Inflammatory macrophage (primary cell): ENCODE measurements around the gene ELAC2.

Experiments used
- DNase-seq, 2 donors: peaks; one replicate each; pipeline ENCODE4 v3.0.0-alpha.2; 2020 to 2022
- total RNA-seq, 18 experiments: gene quantifications; one replicate each; lab custom pipeline; 2026; ENCODE audit warnings: mixed read lengths in 6 of 18, inconsistent platforms in 2 of 18; lab: John Stamatoyannopoulos, UW

ELAC2 gene
- total RNA-seq, result 24.1 to 81.8 (median 65.3) reads per million in 18 experiments

- peak; percentile 100 for DNase-seq
Observed at GRCh38 chr17:13017655-13018459, at the start of gene ELAC2. Gene ELAC2, minus strand, starts transcription at chr17:13018027. Its CDS starts 80 bp downstream, at chr17:13017947.

GRCh38 chr17:13065032-13065431 lies 47.2 kb upstream of the ELAC2 start:
- DNase-seq, result no peak

GRCh38 chr17:13055131-13055530 lies 37.3 kb upstream of the ELAC2 start:
- no peak for DNase-seq

- DNase-seq, result no peak
Observed at GRCh38 chr17:13054666-13055065, 36.8 kb upstream of the ELAC2 start.

GRCh38 chr17:13051915-13052314 lies 34.1 kb upstream of the ELAC2 start:
- DNase-seq, result no peak

GRCh38 chr17:13047011-13047606 lies 29.3 kb upstream of the ELAC2 start:
- DNase-seq, result no peak

GRCh38 chr17:13046361-13046760 lies 28.5 kb upstream of the ELAC2 start:
- DNase-seq, result no peak

GRCh38 chr17:13044572-13045065 lies 26.8 kb upstream of the ELAC2 start:
- DNase-seq, result no peak

GRCh38 chr17:13038931-13039665 lies 21.3 kb upstream of the ELAC2 start:
- DNase-seq, result no peak

- no peak for DNase-seq
Observed at GRCh38 chr17:13036751-13037150, 18.9 kb upstream of the ELAC2 start.

- no peak for DNase-seq
Observed at GRCh38 chr17:13035420-13035819, 17.6 kb upstream of the ELAC2 start.

- peak; percentile 69 for DNase-seq
Observed at GRCh38 chr17:13031718-13032350, 14.0 kb upstream of the ELAC2 start.

- peak; percentile 44 to 57 for DNase-seq
Observed at GRCh38 chr17:13030459-13031300, 12.9 kb upstream of the ELAC2 start.

- DNase-seq, result no peak
Observed at GRCh38 chr17:13030056-13030455, 12.2 kb upstream of the ELAC2 start.

GRCh38 chr17:13029340-13029739 lies 11.5 kb upstream of the ELAC2 start:
- DNase-seq, result no peak

- DNase-seq, result no peak
Observed at GRCh38 chr17:13027246-13027645, 9.4 kb upstream of the ELAC2 start.

GRCh38 chr17:13025687-13026086 lies 7.9 kb upstream of the ELAC2 start:
- DNase-seq, result no peak

GRCh38 chr17:13025258-13025627 lies 7.4 kb upstream of the ELAC2 start:
- DNase-seq, result no peak

- DNase-seq, result peak; percentile 71 to 76
Observed at GRCh38 chr17:13024526-13025257, 6.9 kb upstream of the ELAC2 start.

- no peak for DNase-seq
Observed at GRCh38 chr17:13024016-13024415, 6.2 kb upstream of the ELAC2 start.
